ENCODE measurements around the gene TXNDC12.
"Not testable (repeated sequence)": the region's sequence is repeated elsewhere in the genome, so short reads cannot be mapped to it uniquely, and the experiment has no call there.

DNA sequence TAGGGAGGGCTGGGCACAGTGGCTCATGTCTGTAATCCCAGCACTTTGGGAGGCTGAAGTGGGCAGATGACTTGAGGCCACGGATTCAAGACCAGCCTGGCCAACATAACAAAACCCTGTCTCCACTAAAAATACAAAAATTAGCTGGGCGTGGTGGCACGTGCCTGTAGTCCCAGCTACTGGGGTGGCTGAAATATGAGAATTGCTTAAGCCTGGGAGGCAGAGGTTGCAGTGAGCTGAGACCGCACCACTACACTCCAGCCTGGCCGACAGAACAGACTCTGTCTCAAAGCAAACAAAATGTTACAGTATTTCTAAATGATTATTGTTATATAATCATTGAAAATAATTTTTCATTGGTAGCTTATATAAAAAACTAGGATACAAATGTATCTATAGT is 26.2 kb downstream of the TXNDC12 start:
- TF ChIP-seq, protein P1, sequence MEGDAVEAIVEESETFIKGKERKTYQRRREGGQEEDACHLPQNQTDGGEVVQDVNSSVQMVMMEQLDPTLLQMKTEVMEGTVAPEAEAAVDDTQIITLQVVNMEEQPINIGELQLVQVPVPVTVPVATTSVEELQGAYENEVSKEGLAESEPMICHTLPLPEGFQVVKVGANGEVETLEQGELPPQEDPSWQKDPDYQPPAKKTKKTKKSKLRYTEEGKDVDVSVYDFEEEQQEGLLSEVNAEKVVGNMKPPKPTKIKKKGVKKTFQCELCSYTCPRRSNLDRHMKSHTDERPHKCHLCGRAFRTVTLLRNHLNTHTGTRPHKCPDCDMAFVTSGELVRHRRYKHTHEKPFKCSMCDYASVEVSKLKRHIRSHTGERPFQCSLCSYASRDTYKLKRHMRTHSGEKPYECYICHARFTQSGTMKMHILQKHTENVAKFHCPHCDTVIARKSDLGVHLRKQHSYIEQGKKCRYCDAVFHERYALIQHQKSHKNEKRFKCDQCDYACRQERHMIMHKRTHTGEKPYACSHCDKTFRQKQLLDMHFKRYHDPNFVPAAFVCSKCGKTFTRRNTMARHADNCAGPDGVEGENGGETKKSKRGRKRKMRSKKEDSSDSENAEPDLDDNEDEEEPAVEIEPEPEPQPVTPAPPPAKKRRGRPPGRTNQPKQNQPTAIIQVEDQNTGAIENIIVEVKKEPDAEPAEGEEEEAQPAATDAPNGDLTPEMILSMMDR (IDR thresholded peaks at IDR 0.05) = not testable (repeated sequence)
- not testable (repeated sequence) for TF ChIP-seq EZH2 (IDR thresholded peaks at IDR 0.05; ENCODE audit: borderline replicate concordance, insufficient read depth, low read depth, low read length, poor library complexity, severe bottlenecking)

All from B cell (primary cell).